OCI-LY7 (cell line): Measurements from ENCODE around the gene GPBAR1. TPM values are rescaled to one million over a fixed set of nuclear protein-coding genes. Genes with fewer than 3 reads are reported as not detected.

ENCODE experiments used
- BruUV-seq: library from RNA; stranded (reverse); fragments of 400-500 nt; replicated peaks from 2 replicates; lab custom pipeline; 2021; lab: Mats Ljungman, UMichigan
- CTCF ChIA-PET: fragments of 300-600 bp; sonication (Branson Sonifier 250); formaldehyde crosslinking; loops from one replicate; lab custom pipeline; 2022; ENCODE audit warnings: antibody characterized with exemption; ENCODE audit not compliant: unreplicated experiment; lab: Charles Lee
- POLR2A ChIA-PET: fragments of 300-600 bp; sonication (Branson Sonifier 250); formaldehyde crosslinking; loops from one replicate; lab custom pipeline; 2022; ENCODE audit warnings: antibody characterized with exemption; lab: Charles Lee
- DNase-seq: peaks from one replicate; pipeline ENCODE4 v3.0.0-alpha.2; 2015; ENCODE audit warnings: low spot score
- H2AFZ ChIP-seq: fragments of 200-600 bp; sonication (generic), shearing (Covaris generic); 2 replicates; pipeline ENCODE4 v1.6.1; 2014; ENCODE audit warnings: mild to moderate bottlenecking, antibody characterized with exemption, low read length, moderate library complexity
- H3K27ac ChIP-seq: fragments of 200-600 bp; sonication (generic); 2 replicates; pipeline ENCODE4 v1.5.1; 2014; ENCODE audit warnings: mixed run types, low read depth, mild to moderate bottlenecking, moderate library complexity, low read length, inconsistent platforms; ENCODE audit not compliant: poor library complexity, severe bottlenecking
- H3K36me3 ChIP-seq: fragments of 200-600 bp; sonication (generic); 2 replicates; pipeline ENCODE4 v1.6.1; 2014; ENCODE audit warnings: mild to moderate bottlenecking, antibody characterized with exemption, low read length, moderate library complexity, mixed read lengths; ENCODE audit not compliant: insufficient read depth
- H3K4me1 ChIP-seq: fragments of 200-600 bp; sonication (generic); 2 replicates; pipeline ENCODE4 v1.5.1; 2014; ENCODE audit warnings: mild to moderate bottlenecking, low read length; ENCODE audit not compliant: insufficient read depth, poor library complexity, severe bottlenecking
- H3K4me2 ChIP-seq: fragments of 200-600 bp; sonication (generic); 2 replicates; pipeline ENCODE4 v1.6.1; 2014; ENCODE audit warnings: mild to moderate bottlenecking, low read length
- H3K4me3 ChIP-seq: fragments of 200-600 bp; sonication (generic); 2 replicates; pipeline ENCODE4 v1.5.1; 2014; ENCODE audit warnings: mild to moderate bottlenecking, low read depth, low read length; ENCODE audit not compliant: poor library complexity, severe bottlenecking
- H3K79me2 ChIP-seq: fragments of 200-600 bp; sonication (generic); 2 replicates; pipeline ENCODE4 v1.6.1; 2016; ENCODE audit warnings: low read depth, mild to moderate bottlenecking, low read length, moderate library complexity, mixed read lengths; ENCODE audit not compliant: insufficient read depth
- H3K9me2 ChIP-seq: fragments of 200-600 bp; sonication (generic); 2 replicates; pipeline ENCODE4 v1.6.1; 2016; ENCODE audit warnings: mild to moderate bottlenecking, low read length, mixed read lengths; ENCODE audit not compliant: insufficient read depth
- H3K9me3 ChIP-seq: fragments of 200-600 bp; sonication (generic); 2 replicates; pipeline ENCODE4 v1.6.1; 2014; ENCODE audit warnings: mild to moderate bottlenecking, mixed run types, low read length, mixed read lengths
- H4K20me1 ChIP-seq: fragments of 200-600 bp; sonication (generic); 2 replicates; pipeline ENCODE4 v1.6.1; 2014; ENCODE audit warnings: mild to moderate bottlenecking, antibody characterized with exemption, low read length, moderate library complexity, mixed read lengths; ENCODE audit not compliant: insufficient read depth
- CTCF ChIP-seq: fragments of 200-600 bp; sonication (generic); conservative IDR thresholded peaks from 2 replicates; pipeline ENCODE4 v1.5.1; 2014; ENCODE audit warnings: mild to moderate bottlenecking, antibody characterized with exemption, low read length, moderate library complexity, mixed read lengths
- EZH2phosphoT487 ChIP-seq: fragments of 200-600 bp; sonication (generic); IDR thresholded peaks from 2 replicates; pipeline ENCODE4 v1.6.1; 2018; ENCODE audit warnings: low read depth, borderline replicate concordance, mild to moderate bottlenecking, mixed run types, antibody characterized with exemption, low read length, moderate library complexity, mixed read lengths
- intact Hi-C: fragments of 100-400 bp; cut with micrococcal nuclease; formaldehyde crosslinking; loops from one replicate; pipeline ENCODE4 v1.10.0; 2022; ENCODE audit not compliant: unreplicated experiment
- total RNA-seq, 2 experiments: library from RNA; depleted of rRNA in 1 of 2; stranded (reverse); fragments of >200 nt in 1 of 2; shearing (Covaris generic) in 1 of 2; gene quantifications; 2 replicates each; pipeline ENCODE4 v1.2.3, GENCODE V29; 2014 to 2022

The GPBAR1 gene
- total RNA-seq, 2 experiments from 2014 or later = 0.22 to 0.40 TPM

GRCh38 chr2:218234521-218234920 lies 26.3 kb upstream of the GPBAR1 start:
- no peak overlapping the region for H3K4me3 ChIP-seq
- intact Hi-C loops = no loop called here
- peaks cover 16% of the 10 kb centered on the region for H3K4me1 ChIP-seq
- H3K27ac ChIP-seq = no peak overlapping the region
- no peaks in the 10 kb centered on the region for H3K9me3 ChIP-seq
- no peak for DNase-seq
- TSS peak; percentile 21 for BruUV-seq
- TF ChIP-seq EZH2phosphoT487 (no peak), CTCF (no peak)
- H3K9me2 ChIP-seq = no peaks in the 10 kb centered on the region
- CTCF ChIA-PET = no interaction called here
- H3K36me3 ChIP-seq = peaks cover 99% of the 10 kb centered on the region
- H4K20me1 ChIP-seq = no peaks in the 10 kb centered on the region
- no peak overlapping the region for H3K4me2 ChIP-seq
- POLR2A ChIA-PET = interaction anchor here (0.8 to 1.0 kb wide), 2 partner anchors 13 to 16 kb away, joined by 3 to 6 read pairs; no protein-coding TSS in a partner anchor
- H2AFZ ChIP-seq = no peak overlapping the region
- H3K79me2 ChIP-seq = peaks cover 18% of the 10 kb centered on the region; the same call in 1 of the 2 replicates

GRCh38 chr2:218235017-218235416 lies 25.8 kb upstream of the GPBAR1 start:
- no TSS peak for BruUV-seq
- POLR2A ChIA-PET = interaction anchor here (0.6 to 0.8 kb wide), 2 partner anchors 17 to 459 kb away, joined by 4 to 6 read pairs; no protein-coding TSS in a partner anchor
- Histone ChIP-seq H4K20me1 (no peaks in the 10 kb centered on the region), H3K36me3 (peaks cover 99% of the 10 kb centered on the region), H3K9me2 (no peaks in the 10 kb centered on the region), H3K4me2 (no peak overlapping the region), H3K4me1 (peaks cover 11% of the 10 kb centered on the region), H3K79me2 (peaks cover 13% of the 10 kb centered on the region; the same call in 1 of the 2 replicates), H3K4me3 (no peak overlapping the region), H3K9me3 (no peaks in the 10 kb centered on the region), H3K27ac (no peak overlapping the region), H2AFZ (no peak overlapping the region)
- no peak for DNase-seq
- CTCF ChIA-PET = no interaction called here
- intact Hi-C loops = no loop called here
- TF ChIP-seq EZH2phosphoT487 (no peak), CTCF (no peak)

- Histone ChIP-seq H3K4me3 (no peak overlapping the region), H3K79me2 (no peaks in the 10 kb centered on the region; the same call in 1 of the 2 replicates), H3K9me3 (no peaks in the 10 kb centered on the region), H3K9me2 (no peaks in the 10 kb centered on the region), H3K27ac (no peak overlapping the region), H3K36me3 (peaks cover 98% of the 10 kb centered on the region), H2AFZ (no peak overlapping the region), H3K4me1 (no peaks in the 10 kb centered on the region), H4K20me1 (no peaks in the 10 kb centered on the region), H3K4me2 (no peak overlapping the region)
- BruUV-seq = no TSS peak
- ChIA-PET CTCF (no interaction called here), POLR2A (interaction anchor here (1.6 kb wide), 1 partner anchor 18 kb away, joined by 4 read pairs; no protein-coding TSS in a partner anchor)
- no peak for DNase-seq
- intact Hi-C loops = no loop called here
- no peak for TF ChIP-seq CTCF
- no peak for TF ChIP-seq EZH2phosphoT487
Observed at GRCh38 chr2:218236829-218237228, 24.0 kb upstream of the GPBAR1 start.
